ENCODE results near the gene GALNT2.

The GALNT2 gene

DNA sequence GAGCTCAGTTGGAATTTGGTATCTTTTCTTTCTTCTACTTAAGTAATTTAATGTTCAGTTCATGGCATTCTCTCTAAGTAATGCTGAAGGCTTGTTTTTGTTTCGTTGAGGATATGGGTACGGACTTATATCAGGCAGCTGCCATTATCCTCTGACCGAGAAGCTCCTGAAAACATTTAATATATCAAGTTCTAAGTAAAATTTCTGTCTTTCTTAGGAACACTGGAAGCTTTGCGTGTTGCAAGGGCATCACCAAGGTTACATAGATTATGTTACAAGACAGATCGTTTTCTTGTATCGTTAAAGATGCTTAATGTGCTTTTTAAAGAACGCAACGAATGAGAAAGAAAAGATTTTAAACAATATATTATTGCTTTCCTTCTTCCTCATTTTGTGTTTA, 1.0 kb upstream of the GALNT2 start:
- Histone ChIP-seq H3K27me3 (ENCODE audit: insufficient read depth, low read length) (no peaks in the 10 kb centered on the region), H3K14ac (ENCODE audit: low read length) (no peak overlapping the region), H3K18ac (ENCODE audit: low read length) (no peak overlapping the region), H4K8ac (ENCODE audit: low read depth, low read length) (no peak overlapping the region), H3K4ac (ENCODE audit: low read depth, low read length) (no peak overlapping the region), H2BK12ac (ENCODE audit: low read length) (no peak overlapping the region), H3K23ac (ENCODE audit: low read length) (no peak overlapping the region), H3K4me1 (ENCODE audit: control insufficient read depth in 1 of 2, insufficient read depth in 2 of 2, low read length in 2 of 2) (peaks cover 6 to 7% of the 10 kb centered on the region in 2 experiments), H4K91ac (ENCODE audit: low read depth, low read length) (no peak overlapping the region), H2BK120ac (ENCODE audit: insufficient read depth, low read length, poor library complexity) (no peak overlapping the region), H3K79me1 (ENCODE audit: low read length) (peaks cover 13% of the 10 kb centered on the region), H2BK5ac (ENCODE audit: low read depth, low read length, poor library complexity) (no peak overlapping the region), H2AK5ac (ENCODE audit: low read length) (no peak overlapping the region), H3K36me3 (ENCODE audit: control insufficient read depth in 1 of 2, insufficient read depth in 2 of 2, low read length in 2 of 2) (no peaks in the 10 kb centered on the region), H3K9me3 (ENCODE audit: insufficient read depth, low read depth, low read length) (no peaks in the 10 kb centered on the region), H3K9ac (ENCODE audit: low read length) (no peak overlapping the region), H3K79me2 (ENCODE audit: control insufficient read depth, insufficient read depth, low read length, poor library complexity) (peaks cover 17% of the 10 kb centered on the region), H3K4me3 (ENCODE audit: low read depth, low read length) (no peak overlapping the region), H3K4me2 (ENCODE audit: low read length) (no peak overlapping the region), H3K27ac (ENCODE audit: low read depth, low read length) (no peak overlapping the region), H2AFZ (ENCODE audit: insufficient read depth, low read length, poor library complexity) (no peak overlapping the region), H4K12ac (ENCODE audit: low read depth, low read length) (no peak overlapping the region)
- WGBS (ENCODE audit: extremely low coverage, insufficient coverage, insufficient read length) = no CpG with 5 or more reads among the region's 8 CpGs
- no peak for DNase-seq

DNA sequence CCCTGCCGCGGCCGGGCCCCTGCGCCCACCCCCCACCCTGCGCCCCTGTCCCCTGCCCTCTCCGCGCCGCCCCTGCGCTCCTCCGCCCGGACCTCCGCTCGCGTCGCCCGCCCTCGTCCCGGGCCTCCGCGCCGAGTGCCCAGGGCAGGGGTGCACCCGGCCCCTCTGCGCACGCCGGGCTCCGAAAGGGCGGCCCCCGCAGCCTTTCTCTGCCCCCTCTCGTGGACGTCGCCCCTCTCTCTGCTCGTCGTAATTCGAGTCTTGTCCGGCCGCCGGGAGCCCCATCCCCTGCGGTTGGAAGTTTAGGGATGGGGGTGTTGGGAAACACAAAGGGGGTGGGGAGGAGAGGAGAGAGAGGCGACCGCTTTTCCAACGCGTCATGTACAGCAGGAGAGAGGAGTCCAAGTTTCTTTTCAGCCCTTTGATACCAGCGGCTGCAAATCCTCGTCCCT, 407 bp downstream of the GALNT2 start:
- Histone ChIP-seq H2BK120ac (ENCODE audit: insufficient read depth, low read length, poor library complexity) (peak overlapping the region; percentile 76), H3K4me2 (ENCODE audit: low read length) (peak overlapping the region; percentile 94), H3K9ac (ENCODE audit: low read length) (peak overlapping the region; percentile 92), H3K9me3 (ENCODE audit: insufficient read depth, low read depth, low read length) (peaks cover 1% of the 10 kb centered on the region), H3K27ac (ENCODE audit: low read depth, low read length) (peak overlapping the region; percentile 80), H3K4me3 (ENCODE audit: low read depth, low read length) (peak overlapping the region; percentile 85), H2AK5ac (ENCODE audit: low read length) (no peak overlapping the region), H2BK12ac (ENCODE audit: low read length) (no peak overlapping the region), H3K27me3 (ENCODE audit: insufficient read depth, low read length) (no peaks in the 10 kb centered on the region), H4K12ac (ENCODE audit: low read depth, low read length) (no peak overlapping the region), H3K14ac (ENCODE audit: low read length) (peak overlapping the region; percentile 91), H3K79me1 (ENCODE audit: low read length) (peaks cover 16% of the 10 kb centered on the region), H3K4me1 (ENCODE audit: control insufficient read depth in 1 of 2, insufficient read depth in 2 of 2, low read length in 2 of 2) (peaks cover 7 to 8% of the 10 kb centered on the region in 2 experiments), H3K4ac (ENCODE audit: low read depth, low read length) (peak overlapping the region; percentile 85), H3K18ac (ENCODE audit: low read length) (peak overlapping the region; percentile 95), H3K79me2 (ENCODE audit: control insufficient read depth, insufficient read depth, low read length, poor library complexity) (peaks cover 21% of the 10 kb centered on the region), H4K91ac (ENCODE audit: low read depth, low read length) (peak overlapping the region; percentile 87), H2AFZ (ENCODE audit: insufficient read depth, low read length, poor library complexity) (peak overlapping the region; percentile 46), H3K36me3 (ENCODE audit: control insufficient read depth in 1 of 2, insufficient read depth in 2 of 2, low read length in 2 of 2) (peaks cover 0 to 2% of the 10 kb centered on the region in 2 experiments), H2BK5ac (ENCODE audit: low read depth, low read length, poor library complexity) (peak overlapping the region; percentile 71), H4K8ac (ENCODE audit: low read depth, low read length) (peak overlapping the region; percentile 83), H3K23ac (ENCODE audit: low read length) (no peak overlapping the region)
- no CpG with 5 or more reads among the region's 44 CpGs for WGBS (ENCODE audit: extremely low coverage, insufficient coverage, insufficient read length)
- DNase-seq = peak in 1 of 2 donors; percentile 31

DNA sequence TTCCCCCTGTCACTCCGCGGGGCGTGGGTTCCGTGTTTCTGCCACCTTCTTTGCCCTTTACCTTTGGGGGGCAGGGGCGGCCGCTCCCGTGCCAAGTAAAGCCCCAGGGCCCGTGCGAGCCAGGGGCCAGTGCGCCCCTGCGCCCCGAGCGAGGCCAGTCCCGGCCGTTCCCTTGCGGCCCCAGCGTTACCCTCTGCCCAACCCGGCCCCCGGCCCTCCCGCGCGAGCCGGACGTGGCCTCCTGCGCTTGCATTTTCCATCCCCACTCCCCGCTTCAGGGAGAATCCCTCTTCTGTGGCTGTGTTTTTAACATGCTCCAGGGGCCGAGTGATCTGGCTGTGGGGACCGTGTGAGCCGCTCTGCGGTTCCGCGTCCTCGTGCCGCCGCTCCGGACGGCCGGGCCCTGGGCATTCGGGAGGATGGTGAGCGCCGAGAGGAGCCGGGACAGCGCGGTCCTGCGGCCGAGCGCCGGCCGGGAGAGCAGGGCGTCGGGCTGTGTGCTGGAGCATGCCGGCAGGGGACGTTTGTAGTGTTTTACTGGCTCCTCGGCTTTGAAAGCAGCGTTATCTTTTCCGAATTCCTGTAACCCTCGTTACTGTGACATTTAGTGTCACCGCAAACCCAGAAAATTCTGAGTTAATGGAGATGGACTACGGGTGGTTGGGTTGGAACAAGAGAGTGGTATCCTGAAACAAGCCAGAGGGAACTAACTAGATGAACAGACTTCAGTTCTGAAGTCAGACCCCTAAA, 1.0 kb downstream of the GALNT2 start:
- Histone ChIP-seq H3K27me3 (ENCODE audit: insufficient read depth, low read length) (no peaks in the 10 kb centered on the region), H3K23ac (ENCODE audit: low read length) (no peak overlapping the region), H3K14ac (ENCODE audit: low read length) (peak overlapping the region; percentile 91), H3K4me1 (ENCODE audit: control insufficient read depth in 1 of 2, insufficient read depth in 2 of 2, low read length in 2 of 2) (peaks cover 7 to 8% of the 10 kb centered on the region in 2 experiments), H4K8ac (ENCODE audit: low read depth, low read length) (peak overlapping the region; percentile 51), H3K79me2 (ENCODE audit: control insufficient read depth, insufficient read depth, low read length, poor library complexity) (peaks cover 21% of the 10 kb centered on the region), H3K4me2 (ENCODE audit: low read length) (peak overlapping the region; percentile 94), H3K9ac (ENCODE audit: low read length) (peak overlapping the region; percentile 92), H3K36me3 (ENCODE audit: control insufficient read depth in 1 of 2, insufficient read depth in 2 of 2, low read length in 2 of 2) (peaks cover 0 to 2% of the 10 kb centered on the region in 2 experiments), H3K9me3 (ENCODE audit: insufficient read depth, low read depth, low read length) (peaks cover 1% of the 10 kb centered on the region), H4K12ac (ENCODE audit: low read depth, low read length) (peak overlapping the region; percentile 46), H3K4ac (ENCODE audit: low read depth, low read length) (peak overlapping the region; percentile 85), H3K27ac (ENCODE audit: low read depth, low read length) (peak overlapping the region; percentile 80), H2BK12ac (ENCODE audit: low read length) (peak overlapping the region; percentile 19), H2BK120ac (ENCODE audit: insufficient read depth, low read length, poor library complexity) (peak overlapping the region; percentile 76), H4K91ac (ENCODE audit: low read depth, low read length) (peak overlapping the region; percentile 87), H2AK5ac (ENCODE audit: low read length) (peak overlapping the region; percentile 57), H3K4me3 (ENCODE audit: low read depth, low read length) (peak overlapping the region; percentile 85), H3K79me1 (ENCODE audit: low read length) (peaks cover 16% of the 10 kb centered on the region), H3K18ac (ENCODE audit: low read length) (peak overlapping the region; percentile 95), H2AFZ (ENCODE audit: insufficient read depth, low read length, poor library complexity) (peak overlapping the region; percentile 25), H2BK5ac (ENCODE audit: low read depth, low read length, poor library complexity) (peak overlapping the region; percentile 71)
- peak in 1 of 2 donors; percentile 49 for DNase-seq
- WGBS (ENCODE audit: extremely low coverage, insufficient coverage, insufficient read length) = no CpG with 5 or more reads among the region's 59 CpGs

DNA sequence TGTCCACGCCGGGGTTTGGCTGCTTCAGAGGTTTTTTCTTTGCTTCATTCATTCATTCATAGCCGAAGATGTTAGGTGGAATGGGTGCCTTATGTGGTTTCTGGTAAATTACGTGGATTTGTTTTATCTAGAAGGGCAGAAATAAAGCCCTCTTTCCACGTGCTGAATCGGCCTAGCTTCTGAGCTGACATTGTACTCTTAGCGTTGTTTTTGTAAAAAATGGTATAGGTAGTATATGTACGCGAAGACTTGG, 1.5 kb downstream of the GALNT2 start:
- H3K9ac ChIP-seq (ENCODE audit: low read length) = peak overlapping the region; percentile 15
- no peak overlapping the region for H3K4ac ChIP-seq (ENCODE audit: low read depth, low read length)
- no peak overlapping the region for H2BK120ac ChIP-seq (ENCODE audit: insufficient read depth, low read length, poor library complexity)
- peaks cover 0 to 2% of the 10 kb centered on the region in 2 experiments for H3K36me3 ChIP-seq (ENCODE audit: control insufficient read depth in 1 of 2, insufficient read depth in 2 of 2, low read length in 2 of 2)
- peak overlapping the region; percentile 94 for H3K4me2 ChIP-seq (ENCODE audit: low read length)
- no peak overlapping the region for H3K18ac ChIP-seq (ENCODE audit: low read length)
- no peak overlapping the region for H2AFZ ChIP-seq (ENCODE audit: insufficient read depth, low read length, poor library complexity)
- no peak overlapping the region for H3K23ac ChIP-seq (ENCODE audit: low read length)
- no peak overlapping the region for H4K8ac ChIP-seq (ENCODE audit: low read depth, low read length)
- H3K4me1 ChIP-seq (ENCODE audit: control insufficient read depth in 1 of 2, insufficient read depth in 2 of 2, low read length in 2 of 2) = peaks cover 7 to 8% of the 10 kb centered on the region in 2 experiments
- H2BK5ac ChIP-seq (ENCODE audit: low read depth, low read length, poor library complexity) = no peak overlapping the region
- no peak overlapping the region for H2BK12ac ChIP-seq (ENCODE audit: low read length)
- no CpG with 5 or more reads among the region's 9 CpGs for WGBS (ENCODE audit: extremely low coverage, insufficient coverage, insufficient read length)
- H3K9me3 ChIP-seq (ENCODE audit: insufficient read depth, low read depth, low read length) = peaks cover 1% of the 10 kb centered on the region
- H3K79me1 ChIP-seq (ENCODE audit: low read length) = peaks cover 16% of the 10 kb centered on the region
- no peak overlapping the region for H2AK5ac ChIP-seq (ENCODE audit: low read length)
- H3K79me2 ChIP-seq (ENCODE audit: control insufficient read depth, insufficient read depth, low read length, poor library complexity) = peaks cover 21% of the 10 kb centered on the region
- H3K4me3 ChIP-seq (ENCODE audit: low read depth, low read length) = peak overlapping the region; percentile 85
- H4K12ac ChIP-seq (ENCODE audit: low read depth, low read length) = no peak overlapping the region
- H3K27me3 ChIP-seq (ENCODE audit: insufficient read depth, low read length) = no peaks in the 10 kb centered on the region
- no peak overlapping the region for H4K91ac ChIP-seq (ENCODE audit: low read depth, low read length)
- no peak overlapping the region for H3K14ac ChIP-seq (ENCODE audit: low read length)
- H3K27ac ChIP-seq (ENCODE audit: low read depth, low read length) = no peak overlapping the region
- peak in 1 of 2 donors; percentile 18 for DNase-seq

Measured in trophoblast cell (in vitro differentiated cells and primary cell).